ENCODE data around the gene BGN.

GRCh38 chrX:153512501-153512893 is 17.7 kb downstream of the BGN start:
- TF ChIP-seq CTCF (conservative IDR thresholded peaks at IDR 0.05; ENCODE audit: low read length) = no peak
- TF ChIP-seq EZH2phosphoT487 (IDR thresholded peaks at IDR 0.05; ENCODE audit: borderline replicate concordance, low read depth, low read length) = no peak
